ENCODE results near the gene C6orf89.
"Not testable (repeated sequence)": the region's sequence is repeated elsewhere in the genome, so short reads cannot be mapped to it uniquely, and the experiment has no call there.

The C6orf89 gene

GRCh38 chr6:36888654-36889481 is 3.1 kb downstream of the C6orf89 start:
- no peak for DNase-seq

- DNase-seq: no peak
Measured at GRCh38 chr6:36890112-36890663, 4.4 kb downstream of the C6orf89 start.

GRCh38 chr6:36891153-36891552 is 5.4 kb downstream of the C6orf89 start:
- not testable (repeated sequence) for DNase-seq

- DNase-seq: no peak
Measured at GRCh38 chr6:36893976-36894932, 8.5 kb downstream of the C6orf89 start.

- no peak for DNase-seq
Measured at GRCh38 chr6:36897609-36898008, 11.9 kb downstream of the C6orf89 start.

GRCh38 chr6:36904114-36904513 is 18.4 kb downstream of the C6orf89 start:
- no peak for DNase-seq

- no peak for DNase-seq
Measured at GRCh38 chr6:36904851-36905393, 19.2 kb downstream of the C6orf89 start.

- DNase-seq: peak; percentile 67
Measured at GRCh38 chr6:36906539-36907325, 21.0 kb downstream of the C6orf89 start.

- DNase-seq: no peak
Measured at GRCh38 chr6:36907781-36908180, 22.0 kb downstream of the C6orf89 start.

- DNase-seq: no peak
Measured at GRCh38 chr6:36908747-36909146, 23.0 kb downstream of the C6orf89 start.

- no peak for DNase-seq
Measured at GRCh38 chr6:36912030-36912454, 26.3 kb downstream of the C6orf89 start.

GRCh38 chr6:36912586-36912985 is 26.8 kb downstream of the C6orf89 start:
- DNase-seq: no peak

- DNase-seq: no peak
Measured at GRCh38 chr6:36913082-36913481, 27.3 kb downstream of the C6orf89 start.

GRCh38 chr6:36914227-36914794 is 28.6 kb downstream of the C6orf89 start:
- no peak for DNase-seq

GRCh38 chr6:36915599-36915998 is 29.8 kb downstream of the C6orf89 start:
- no peak for DNase-seq

GRCh38 chr6:36916126-36916525 is 30.4 kb downstream of the C6orf89 start:
- DNase-seq: no peak

- DNase-seq: no peak
Measured at GRCh38 chr6:36917541-36918193, 31.9 kb downstream of the C6orf89 start.

- DNase-seq: no peak
Measured at GRCh38 chr6:36920049-36920448, 34.3 kb downstream of the C6orf89 start.

GRCh38 chr6:36920546-36920945 is 34.8 kb downstream of the C6orf89 start:
- no peak for DNase-seq

GRCh38 chr6:36924131-36924530 is 38.4 kb downstream of the C6orf89 start:
- no peak for DNase-seq

GRCh38 chr6:36924778-36925374 is 39.1 kb downstream of the C6orf89 start:
- no peak for DNase-seq
